ENCODE measurements around the gene IGLL5. TPM values are rescaled to one million over a fixed set of nuclear protein-coding genes. Genes with fewer than 3 reads are reported as not detected.

The IGLL5 gene
- polyA plus RNA-seq, 1 of the 3 experiments (the other 2 are of a cell fraction): not detected

DNA sequence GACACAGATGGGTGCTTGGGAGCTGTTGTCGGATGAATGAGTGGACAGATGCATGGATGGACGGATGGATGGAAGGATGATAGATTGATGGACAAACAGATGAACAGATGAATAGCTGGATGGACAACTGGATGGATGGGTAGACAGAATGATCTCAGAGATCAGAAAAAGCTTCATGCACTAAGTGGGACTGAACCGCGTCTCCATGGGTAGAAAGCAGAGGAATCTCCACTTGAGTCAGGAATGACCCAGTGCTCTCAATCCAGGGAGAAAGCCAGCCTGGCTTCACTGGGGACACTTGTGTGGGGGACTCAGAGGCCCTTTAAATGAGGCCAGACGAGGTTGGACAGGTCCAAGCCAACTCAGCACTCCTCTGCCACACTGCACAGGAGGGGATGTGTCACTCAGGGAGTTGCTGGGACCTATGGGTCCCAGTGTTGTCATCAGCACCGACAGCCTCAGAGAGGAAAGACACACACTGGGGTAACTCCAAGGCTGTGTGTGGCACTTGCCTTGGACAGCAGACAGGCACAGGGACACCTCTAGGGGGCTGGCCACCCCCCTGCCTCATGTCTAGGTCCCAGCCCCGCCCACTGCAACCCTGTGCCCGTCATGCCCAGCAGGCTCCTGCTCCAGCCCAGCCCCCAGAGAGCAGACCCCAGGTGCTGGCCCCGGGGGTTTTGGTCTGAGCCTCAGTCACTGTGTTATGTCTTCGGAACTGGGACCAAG lies 5.6 kb downstream of the IGLL5 start:
- H3K4me2 ChIP-seq: no peak overlapping the region
- WGBS (ENCODE audit: low lambda C conversion rate): 51% methylated on average over 7 of the region's 10 CpGs

DNA sequence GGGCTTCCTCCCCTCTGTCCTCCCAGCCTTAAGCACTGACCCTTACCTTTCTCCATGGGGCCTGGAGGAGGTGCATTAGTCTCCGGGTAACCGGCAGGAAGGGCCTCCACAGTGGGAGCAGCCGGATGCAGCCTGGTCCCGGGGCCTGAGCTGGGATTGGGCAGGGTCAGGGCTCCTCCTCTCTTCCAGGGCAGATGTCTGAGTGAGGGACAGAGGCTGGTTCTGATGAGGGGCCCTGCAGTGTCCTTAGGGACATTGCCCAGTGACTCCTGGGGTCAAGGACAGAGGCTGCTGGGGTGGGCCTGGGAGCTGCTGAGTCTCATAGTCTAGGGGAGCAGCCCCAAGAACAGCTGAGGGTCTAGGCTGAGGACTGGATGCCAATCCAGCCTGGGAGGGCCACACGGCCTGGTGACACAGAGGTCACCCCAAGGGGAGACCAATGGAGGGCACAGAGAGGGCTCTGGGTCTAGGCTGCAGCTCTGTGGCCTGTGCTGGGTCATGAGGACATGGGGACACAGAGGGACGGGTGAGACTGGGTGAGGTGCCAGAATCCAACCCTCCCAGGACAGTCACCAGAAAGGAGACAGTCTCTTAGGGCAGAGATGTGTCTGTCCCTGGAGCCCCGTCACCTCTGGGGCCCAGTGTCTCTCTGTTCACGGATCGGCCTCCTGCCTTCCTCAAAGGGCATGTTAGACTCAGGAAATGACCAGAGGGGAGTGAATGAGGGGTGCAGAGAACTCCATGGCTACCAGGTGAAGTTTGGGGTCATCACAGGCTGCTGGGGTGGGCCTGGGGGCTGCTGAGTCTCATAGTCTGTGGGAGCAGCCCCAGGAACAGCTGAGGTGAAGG lies 6.5 kb downstream of the IGLL5 start:
- no peak overlapping the region for H3K4me3 ChIP-seq (ENCODE audit: low read depth in 2 of 2, low read length in 1 of 2)
- WGBS (ENCODE audit: low lambda C conversion rate): 64% methylated on average over 6 of the region's 9 CpGs
- ChIA-PET POLR2A (no interaction called here), CTCF (interaction anchor here (2.4 kb wide), 2 partner anchors 10 to 45 kb away, joined by 7 to 14 read pairs; no protein-coding TSS in a partner anchor)
- H3K9ac ChIP-seq: no peak overlapping the region
- H4K20me1 ChIP-seq (ENCODE audit: insufficient read depth): no peaks in the 10 kb centered on the region
- no peak overlapping the region for H2AFZ ChIP-seq (ENCODE audit: low read depth)
- no peaks in the 10 kb centered on the region for H3K79me2 ChIP-seq (ENCODE audit: insufficient read depth)
- H3K9me2 ChIP-seq: no peaks in the 10 kb centered on the region
- TF ChIP-seq SIN3A (IDR thresholded peaks at IDR 0.05; ENCODE audit: borderline replicate concordance, low read depth, low read length) (no peak), RFX5 (IDR thresholded peaks at IDR 0.05; ENCODE audit: low read length) (no peak), MXI1 (IDR thresholded peaks at IDR 0.05; ENCODE audit: low read depth, low read length) (no peak), SMC3 (IDR thresholded peaks at IDR 0.05; ENCODE audit: low read depth, low read length) (no peak), RCOR1 (IDR thresholded peaks at IDR 0.05; ENCODE audit: low read length) (no peak), TCF12 (IDR thresholded peaks at IDR 0.05) (no peak), TEAD4 (IDR thresholded peaks at IDR 0.05; ENCODE audit: borderline replicate concordance, insufficient read depth) (no peak)
- TF ChIP-seq, protein P1, sequence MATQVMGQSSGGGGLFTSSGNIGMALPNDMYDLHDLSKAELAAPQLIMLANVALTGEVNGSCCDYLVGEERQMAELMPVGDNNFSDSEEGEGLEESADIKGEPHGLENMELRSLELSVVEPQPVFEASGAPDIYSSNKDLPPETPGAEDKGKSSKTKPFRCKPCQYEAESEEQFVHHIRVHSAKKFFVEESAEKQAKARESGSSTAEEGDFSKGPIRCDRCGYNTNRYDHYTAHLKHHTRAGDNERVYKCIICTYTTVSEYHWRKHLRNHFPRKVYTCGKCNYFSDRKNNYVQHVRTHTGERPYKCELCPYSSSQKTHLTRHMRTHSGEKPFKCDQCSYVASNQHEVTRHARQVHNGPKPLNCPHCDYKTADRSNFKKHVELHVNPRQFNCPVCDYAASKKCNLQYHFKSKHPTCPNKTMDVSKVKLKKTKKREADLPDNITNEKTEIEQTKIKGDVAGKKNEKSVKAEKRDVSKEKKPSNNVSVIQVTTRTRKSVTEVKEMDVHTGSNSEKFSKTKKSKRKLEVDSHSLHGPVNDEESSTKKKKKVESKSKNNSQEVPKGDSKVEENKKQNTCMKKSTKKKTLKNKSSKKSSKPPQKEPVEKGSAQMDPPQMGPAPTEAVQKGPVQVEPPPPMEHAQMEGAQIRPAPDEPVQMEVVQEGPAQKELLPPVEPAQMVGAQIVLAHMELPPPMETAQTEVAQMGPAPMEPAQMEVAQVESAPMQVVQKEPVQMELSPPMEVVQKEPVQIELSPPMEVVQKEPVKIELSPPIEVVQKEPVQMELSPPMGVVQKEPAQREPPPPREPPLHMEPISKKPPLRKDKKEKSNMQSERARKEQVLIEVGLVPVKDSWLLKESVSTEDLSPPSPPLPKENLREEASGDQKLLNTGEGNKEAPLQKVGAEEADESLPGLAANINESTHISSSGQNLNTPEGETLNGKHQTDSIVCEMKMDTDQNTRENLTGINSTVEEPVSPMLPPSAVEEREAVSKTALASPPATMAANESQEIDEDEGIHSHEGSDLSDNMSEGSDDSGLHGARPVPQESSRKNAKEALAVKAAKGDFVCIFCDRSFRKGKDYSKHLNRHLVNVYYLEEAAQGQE (IDR thresholded peaks at IDR 0.05; ENCODE audit: low read depth, low read length): no peak
- TF ChIP-seq, protein P2, sequence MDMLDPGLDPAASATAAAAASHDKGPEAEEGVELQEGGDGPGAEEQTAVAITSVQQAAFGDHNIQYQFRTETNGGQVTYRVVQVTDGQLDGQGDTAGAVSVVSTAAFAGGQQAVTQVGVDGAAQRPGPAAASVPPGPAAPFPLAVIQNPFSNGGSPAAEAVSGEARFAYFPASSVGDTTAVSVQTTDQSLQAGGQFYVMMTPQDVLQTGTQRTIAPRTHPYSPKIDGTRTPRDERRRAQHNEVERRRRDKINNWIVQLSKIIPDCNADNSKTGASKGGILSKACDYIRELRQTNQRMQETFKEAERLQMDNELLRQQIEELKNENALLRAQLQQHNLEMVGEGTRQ (IDR thresholded peaks at IDR 0.05; ENCODE audit: borderline replicate concordance, low read depth, low read length): no peak
- TF ChIP-seq, protein P3, sequence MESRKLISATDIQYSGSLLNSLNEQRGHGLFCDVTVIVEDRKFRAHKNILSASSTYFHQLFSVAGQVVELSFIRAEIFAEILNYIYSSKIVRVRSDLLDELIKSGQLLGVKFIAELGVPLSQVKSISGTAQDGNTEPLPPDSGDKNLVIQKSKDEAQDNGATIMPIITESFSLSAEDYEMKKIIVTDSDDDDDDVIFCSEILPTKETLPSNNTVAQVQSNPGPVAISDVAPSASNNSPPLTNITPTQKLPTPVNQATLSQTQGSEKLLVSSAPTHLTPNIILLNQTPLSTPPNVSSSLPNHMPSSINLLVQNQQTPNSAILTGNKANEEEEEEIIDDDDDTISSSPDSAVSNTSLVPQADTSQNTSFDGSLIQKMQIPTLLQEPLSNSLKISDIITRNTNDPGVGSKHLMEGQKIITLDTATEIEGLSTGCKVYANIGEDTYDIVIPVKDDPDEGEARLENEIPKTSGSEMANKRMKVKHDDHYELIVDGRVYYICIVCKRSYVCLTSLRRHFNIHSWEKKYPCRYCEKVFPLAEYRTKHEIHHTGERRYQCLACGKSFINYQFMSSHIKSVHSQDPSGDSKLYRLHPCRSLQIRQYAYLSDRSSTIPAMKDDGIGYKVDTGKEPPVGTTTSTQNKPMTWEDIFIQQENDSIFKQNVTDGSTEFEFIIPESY (IDR thresholded peaks at IDR 0.05; ENCODE audit: borderline replicate concordance, low read depth): no peak
- H3K36me3 ChIP-seq (replicated peaks in 1 of 2; ENCODE audit: control insufficient read depth in 1 of 2, insufficient read depth in 2 of 2, low read length in 1 of 2): no peaks in the 10 kb centered on the region
- no peaks in the 10 kb centered on the region for H3F3A ChIP-seq (replicated peaks; ENCODE audit: insufficient read depth)
- H3K27ac ChIP-seq (ENCODE audit: low read depth in 2 of 2, low read length in 1 of 2): no peak overlapping the region
- no peaks in the 10 kb centered on the region for H3K9me3 ChIP-seq
- no peak overlapping the region for H3K4me2 ChIP-seq
- H3K4me1 ChIP-seq (ENCODE audit: control insufficient read depth in 1 of 2, insufficient read depth in 2 of 2, low read depth in 1 of 2, low read length in 1 of 2): no peaks in the 10 kb centered on the region
- DNase-seq: no peak
- no peaks in the 10 kb centered on the region for H3K27me3 ChIP-seq (ENCODE audit: insufficient read depth)

More for the DNA sequence above, 5.6 kb downstream of the IGLL5 start:
- POLR2A ChIA-PET: no interaction called here
- H3K9ac ChIP-seq: no peak overlapping the region
- no peak overlapping the region for H2AFZ ChIP-seq (ENCODE audit: low read depth)
- H4K20me1 ChIP-seq (ENCODE audit: insufficient read depth): no peaks in the 10 kb centered on the region
- H3F3A ChIP-seq (replicated peaks; ENCODE audit: insufficient read depth): no peaks in the 10 kb centered on the region
- no peaks in the 10 kb centered on the region for H3K79me2 ChIP-seq (ENCODE audit: insufficient read depth)
- H3K9me3 ChIP-seq: no peaks in the 10 kb centered on the region
- no peak for TF ChIP-seq RCOR1 (IDR thresholded peaks at IDR 0.05; ENCODE audit: low read length)
- TF ChIP-seq FOSL2 (IDR thresholded peaks at IDR 0.05; ENCODE audit: borderline replicate concordance, low read depth): no peak
- no peak for TF ChIP-seq TAF1 (IDR thresholded peaks at IDR 0.05; ENCODE audit: borderline replicate concordance, low read depth, low read length)
- no peak overlapping the region for H3K4me3 ChIP-seq (ENCODE audit: low read depth in 2 of 2, low read length in 1 of 2)
- CTCF ChIA-PET: interaction anchor here (0.9 to 2.4 kb wide), 4 partner anchors 9 to 140 kb away, joined by 3 to 14 read pairs (median 6); no protein-coding TSS in a partner anchor
- no peaks in the 10 kb centered on the region for H3K9me2 ChIP-seq
- H3K4me1 ChIP-seq (ENCODE audit: control insufficient read depth in 1 of 2, insufficient read depth in 2 of 2, low read depth in 1 of 2, low read length in 1 of 2): no peaks in the 10 kb centered on the region
- no peak for DNase-seq
- no peak overlapping the region for H3K27ac ChIP-seq (ENCODE audit: low read depth in 2 of 2, low read length in 1 of 2)
- H3K27me3 ChIP-seq (ENCODE audit: insufficient read depth): no peaks in the 10 kb centered on the region
- no peaks in the 10 kb centered on the region for H3K36me3 ChIP-seq (replicated peaks in 1 of 2; ENCODE audit: control insufficient read depth in 1 of 2, insufficient read depth in 2 of 2, low read length in 1 of 2)

Measured in SK-N-SH (cell line).